Islet of Langerhans (tissue), 1 donor: Measurements from ENCODE around the gene TMEM114.
"Not testable (repeated sequence)": the region's sequence is repeated elsewhere in the genome, so short reads cannot be mapped to it uniquely, and the experiment has no call there.

ENCODE experiments used
- FAIRE-seq: peaks from one replicate; lab custom pipeline; 2011; peaks lifted over from hg19 to GRCh38; lab: Jason Lieb, UNC

The TMEM114 gene

DNA sequence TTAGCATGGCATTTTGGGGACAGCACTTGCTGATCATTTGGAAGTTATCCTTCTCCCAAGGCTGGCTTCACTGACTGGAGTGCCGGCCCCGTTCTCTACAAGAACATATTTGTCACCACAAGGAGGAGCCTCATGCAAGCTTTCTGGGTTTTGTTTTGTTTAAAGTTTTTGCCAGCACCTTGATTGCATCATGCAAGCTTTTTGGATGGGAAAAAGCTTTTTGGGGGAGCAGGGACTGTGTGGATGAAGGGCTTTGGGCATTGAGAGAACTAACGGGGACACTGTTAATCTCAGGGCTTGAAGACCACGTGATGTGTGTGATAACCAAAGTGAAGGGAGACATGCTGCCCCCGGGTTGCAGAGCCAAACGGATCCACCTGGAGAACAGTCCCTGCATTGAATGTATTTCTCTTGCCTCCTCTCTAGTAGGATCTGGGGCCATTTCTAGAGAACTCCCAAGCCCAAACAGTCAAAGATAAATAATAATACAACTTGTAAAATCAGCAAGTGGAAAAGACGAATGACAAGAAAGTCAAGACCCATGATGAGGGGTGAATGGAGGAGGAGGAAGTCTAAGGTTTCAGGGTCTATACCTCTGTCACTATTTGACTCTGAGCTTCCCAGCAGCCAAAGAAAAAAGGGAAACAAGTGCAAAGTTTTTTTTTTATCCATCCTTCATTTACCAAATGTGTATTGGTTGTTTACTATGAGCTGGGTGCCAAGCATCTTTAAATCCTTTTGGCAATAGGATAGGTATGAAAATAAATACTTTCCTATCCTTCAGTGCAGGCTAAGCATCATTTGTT lies 17.2 kb downstream of the TMEM114 start:
- FAIRE-seq: no peak

- no peak for FAIRE-seq
These were observed 18.0 kb downstream of the TMEM114 start for GRCh38 chr16:8572063-8572918.

DNA sequence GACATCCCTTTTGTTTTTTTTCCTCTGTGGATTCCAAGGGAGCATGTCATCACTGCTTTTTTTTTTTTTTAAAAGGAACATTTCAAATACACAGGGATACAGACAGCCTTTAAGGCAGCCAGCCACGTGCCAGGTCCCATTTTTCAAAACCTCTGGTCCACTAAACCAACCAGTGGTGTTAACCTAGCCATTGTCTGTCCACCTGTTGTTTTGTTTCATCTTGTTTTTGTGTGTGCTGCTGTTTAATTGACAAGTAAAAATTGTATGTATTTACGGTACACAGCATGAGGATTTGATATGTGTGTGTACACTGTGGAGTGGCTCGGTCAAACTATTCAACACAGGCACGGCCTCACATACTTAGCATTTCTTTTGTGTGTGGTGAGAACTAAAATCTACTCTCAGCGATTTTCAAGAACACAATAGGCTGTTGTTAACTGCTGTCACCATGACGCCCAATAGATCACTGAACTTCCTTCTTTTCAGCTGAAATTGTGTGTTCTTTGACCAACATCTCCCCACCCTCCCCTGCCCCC lies 19.2 kb downstream of the TMEM114 start:
- no peak for FAIRE-seq

- FAIRE-seq: not testable (repeated sequence)
These were observed 19.9 kb downstream of the TMEM114 start for GRCh38 chr16:8570393-8570792.

DNA sequence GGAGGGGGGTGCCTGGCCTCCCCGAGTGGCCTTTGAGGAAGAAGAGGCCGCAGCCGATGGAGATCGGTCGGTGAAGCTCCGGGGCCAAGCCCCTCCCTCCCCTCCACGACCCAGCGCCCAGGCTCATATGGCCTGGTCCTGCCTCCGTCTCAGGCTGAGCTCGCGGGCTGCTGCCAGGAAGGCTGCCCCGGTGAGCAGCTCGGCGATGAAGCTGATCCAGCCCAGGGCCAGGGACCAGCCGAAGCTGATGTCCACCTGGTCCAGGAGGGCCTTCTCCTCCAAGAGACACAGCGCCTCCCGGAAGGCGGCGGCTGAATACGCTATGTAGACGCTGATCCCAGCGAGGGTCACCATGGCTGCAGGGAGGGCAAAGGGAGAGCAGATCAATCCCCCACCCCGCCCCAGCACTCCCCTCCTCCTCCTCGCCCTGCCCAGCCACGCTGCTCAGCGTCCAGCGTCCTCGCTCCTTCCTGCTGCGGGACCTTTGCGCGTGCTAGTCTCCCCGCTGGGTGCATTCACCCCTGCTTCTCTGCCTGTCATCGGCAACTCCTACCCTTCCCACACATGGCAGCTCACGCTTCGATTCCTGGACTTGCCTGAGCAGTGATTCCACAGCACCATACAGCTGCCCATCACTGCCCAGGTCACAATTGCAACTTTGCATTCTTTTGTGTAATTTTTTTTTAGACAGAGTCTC lies 20.5 kb downstream of the TMEM114 start:
- no peak for FAIRE-seq

DNA sequence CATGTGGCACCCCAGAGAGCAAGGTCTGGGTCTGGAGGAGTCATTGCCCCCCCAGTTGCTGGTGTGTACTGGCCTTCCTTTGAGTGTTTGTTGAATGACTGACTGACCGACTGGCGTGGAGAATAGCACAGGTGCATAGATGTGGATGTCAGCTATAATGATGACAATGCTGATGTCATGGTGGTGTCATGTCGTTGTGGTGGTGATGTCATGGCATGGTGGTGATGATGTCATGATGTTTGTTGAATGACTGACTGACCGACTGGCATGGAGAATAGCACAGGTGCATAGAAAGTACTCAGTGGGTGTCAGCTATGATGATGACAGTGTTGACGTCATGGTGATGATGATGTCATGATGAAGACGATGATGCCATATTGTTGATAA lies 22.1 kb downstream of the TMEM114 start:
- no peak for FAIRE-seq

- FAIRE-seq: no peak
These were observed 22.7 kb downstream of the TMEM114 start for GRCh38 chr16:8567355-8568230.

DNA sequence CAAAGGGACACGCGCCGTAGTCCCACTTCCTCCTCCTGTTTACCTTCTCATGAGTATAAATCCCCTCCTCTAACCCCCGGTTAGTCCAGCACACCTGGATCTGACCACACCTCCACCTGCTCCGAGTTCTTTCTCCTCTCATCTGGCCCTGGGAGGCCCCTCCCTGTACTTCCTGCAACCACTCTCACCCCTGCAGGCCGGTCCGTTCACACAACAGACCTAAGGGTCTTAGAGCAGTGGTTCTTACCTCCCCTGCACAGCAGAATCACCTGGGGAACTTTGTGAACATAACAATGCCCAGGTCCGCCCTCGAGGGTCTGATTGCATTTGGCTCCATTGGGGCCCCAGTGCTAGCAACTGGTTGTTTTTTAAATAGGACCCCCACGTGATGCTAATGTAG lies 24.8 kb downstream of the TMEM114 start:
- FAIRE-seq: no peak

DNA sequence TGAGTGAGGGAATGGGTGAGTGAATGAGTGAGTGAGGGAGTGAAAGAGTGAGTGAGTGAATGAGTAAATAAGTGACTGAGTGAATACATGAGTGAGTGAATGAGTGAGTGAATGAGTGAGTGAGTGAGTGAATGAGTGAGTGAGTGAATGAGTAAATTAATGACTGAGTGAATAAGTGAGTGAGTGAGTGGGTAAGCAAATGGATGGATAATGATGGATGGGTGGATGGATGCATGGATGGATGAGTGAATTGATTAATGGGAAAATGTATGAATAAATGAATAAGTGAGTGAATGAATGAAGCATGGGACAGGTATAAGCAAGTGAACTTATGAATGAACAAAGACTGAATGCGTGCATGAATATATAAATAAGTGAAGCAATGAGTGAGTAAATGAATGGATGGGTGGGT lies 25.4 kb downstream of the TMEM114 start:
- FAIRE-seq: no peak

DNA sequence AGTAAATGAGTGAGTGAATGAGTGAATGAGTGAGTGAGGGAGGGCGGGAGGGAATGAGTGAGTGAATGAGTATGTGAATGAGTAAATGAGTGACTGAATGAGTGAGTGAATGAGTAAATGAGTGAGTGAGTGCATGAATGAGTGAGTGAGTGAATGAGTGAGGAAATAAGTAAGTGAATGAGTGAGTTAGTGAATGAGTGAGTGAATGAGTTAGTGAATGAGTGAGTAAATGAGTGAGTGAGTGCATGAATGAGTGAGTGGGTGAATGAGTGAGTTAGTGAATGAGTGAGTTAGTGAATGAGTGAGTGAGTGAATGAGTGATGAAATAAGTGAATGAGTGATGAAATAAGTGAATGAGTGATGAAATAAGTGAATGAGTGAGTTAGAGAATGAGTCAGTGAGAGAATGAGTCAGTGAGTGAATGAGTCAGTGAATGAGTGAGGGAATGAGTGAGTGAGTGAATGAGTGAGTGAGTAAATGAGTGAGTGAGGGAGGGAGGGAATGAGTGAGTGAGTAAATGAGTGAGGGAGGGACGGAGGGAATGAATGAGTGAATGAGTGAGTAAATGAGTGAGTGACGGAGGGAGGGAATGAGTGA lies 26.3 kb downstream of the TMEM114 start:
- not testable (repeated sequence) for FAIRE-seq

DNA sequence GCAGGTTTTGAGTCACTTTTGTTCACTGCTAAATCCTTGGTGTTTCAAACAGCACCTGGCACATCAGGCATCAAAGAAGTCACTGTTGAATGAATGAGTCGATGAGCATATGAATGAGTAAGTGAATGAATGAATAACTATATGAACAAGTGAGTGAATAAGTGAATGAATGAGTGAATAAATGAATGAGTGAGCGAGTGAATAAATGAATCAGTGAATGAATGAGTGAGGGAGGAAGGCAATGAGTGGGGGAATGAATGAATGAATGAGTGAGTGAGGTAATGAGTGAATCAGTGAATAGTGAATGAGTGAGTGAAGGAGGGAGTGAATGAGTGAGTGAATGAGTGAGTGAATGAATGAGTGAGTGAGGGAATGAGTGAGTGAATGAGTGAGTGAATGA lies 28.8 kb downstream of the TMEM114 start:
- no peak for FAIRE-seq

DNA sequence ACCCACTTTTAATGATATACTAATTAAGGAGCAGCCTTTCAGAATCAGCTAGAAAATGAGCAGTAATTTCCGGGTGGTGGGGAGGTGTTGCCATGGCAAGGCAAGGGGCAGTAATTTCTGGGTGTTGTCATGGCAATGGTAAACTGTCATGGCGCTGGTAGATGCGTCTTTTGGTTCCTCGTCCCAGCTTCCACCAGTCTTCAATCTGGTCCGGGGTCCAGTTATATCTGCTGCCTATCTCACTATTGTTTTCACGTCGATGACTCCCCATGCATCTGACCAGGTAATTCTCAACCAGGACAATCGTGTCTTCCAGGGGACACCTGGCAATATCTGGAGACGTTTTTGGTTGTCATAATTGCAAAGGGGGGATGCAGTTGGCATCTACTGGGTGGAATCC lies 34.9 kb downstream of the TMEM114 start:
- FAIRE-seq: no peak

DNA sequence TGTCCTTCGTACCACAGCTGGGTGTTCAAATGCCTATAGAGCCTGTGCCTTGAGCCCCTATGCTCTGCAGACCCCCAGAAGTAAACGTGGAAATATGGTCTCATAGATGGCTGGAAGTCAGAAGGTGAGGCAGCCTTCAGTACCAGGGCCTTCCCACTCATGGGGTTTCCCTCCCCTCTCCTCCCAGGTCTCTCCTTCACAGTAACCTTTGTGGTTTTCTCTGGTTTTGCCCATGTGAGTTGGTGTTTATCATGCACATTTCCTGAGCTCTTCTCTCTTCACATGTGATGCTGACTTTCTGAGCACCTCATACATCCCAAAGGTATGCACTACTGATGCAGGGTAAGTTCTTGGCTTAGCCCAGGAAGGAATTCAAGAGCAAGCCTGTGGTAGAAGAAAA lies 35.4 kb downstream of the TMEM114 start:
- no peak for FAIRE-seq

DNA sequence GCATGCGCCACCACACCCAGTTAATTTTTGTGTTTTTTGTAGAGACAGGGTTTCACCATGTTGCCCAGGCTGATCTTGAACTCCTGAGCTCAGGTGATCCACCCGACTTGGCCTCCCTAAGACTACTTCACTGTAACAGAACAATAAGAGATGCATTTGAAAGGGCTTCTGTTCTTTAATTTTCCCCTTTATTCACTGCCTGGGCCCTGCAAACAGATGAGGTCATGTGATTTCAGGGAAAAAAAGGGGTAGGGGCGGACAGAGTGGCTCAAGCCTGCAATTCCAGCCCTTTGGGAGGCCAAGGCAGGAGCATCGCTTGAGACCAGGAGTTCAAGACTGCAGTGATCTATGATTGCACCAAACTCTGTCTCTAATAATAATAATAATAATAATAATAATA lies 36.3 kb downstream of the TMEM114 start:
- no peak for FAIRE-seq

DNA sequence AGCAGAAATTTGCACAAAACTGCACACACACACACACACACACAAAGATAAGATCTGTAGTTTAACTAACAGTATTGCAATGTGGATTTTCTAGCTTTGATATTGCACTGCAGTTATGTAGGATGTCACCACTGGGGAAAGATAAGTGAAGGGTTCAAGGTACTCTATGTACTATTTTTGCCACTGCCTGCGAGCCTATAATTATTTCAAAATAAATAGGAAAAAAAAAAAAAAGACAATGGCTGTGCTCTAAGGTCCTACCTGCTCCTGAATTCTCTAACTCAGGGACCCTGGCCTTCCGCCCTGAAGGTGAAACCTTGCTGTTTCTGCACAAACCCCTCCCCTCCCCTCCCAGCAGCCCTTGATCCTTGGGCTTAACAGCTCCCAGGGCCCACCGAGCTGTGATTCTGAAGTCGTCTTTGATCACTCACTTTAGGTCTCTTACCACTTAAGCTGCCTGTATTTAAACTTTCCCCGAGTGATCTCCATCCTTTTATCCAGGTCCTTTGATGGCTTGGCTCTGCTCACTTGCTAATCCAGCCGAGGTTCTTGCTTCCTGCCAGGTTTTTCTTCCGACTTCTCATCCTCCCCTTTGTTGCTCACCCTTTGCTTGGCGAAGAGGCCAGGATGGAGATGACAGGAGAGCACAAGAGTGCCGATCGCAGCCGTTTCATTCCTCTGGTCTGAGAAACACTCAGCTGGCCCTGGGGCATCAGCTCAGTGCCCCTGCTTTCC lies 37.7 kb downstream of the TMEM114 start:
- no peak for FAIRE-seq

GRCh38 chr16:8551388-8552332 lies 38.7 kb downstream of the TMEM114 start:
- FAIRE-seq: no peak

DNA sequence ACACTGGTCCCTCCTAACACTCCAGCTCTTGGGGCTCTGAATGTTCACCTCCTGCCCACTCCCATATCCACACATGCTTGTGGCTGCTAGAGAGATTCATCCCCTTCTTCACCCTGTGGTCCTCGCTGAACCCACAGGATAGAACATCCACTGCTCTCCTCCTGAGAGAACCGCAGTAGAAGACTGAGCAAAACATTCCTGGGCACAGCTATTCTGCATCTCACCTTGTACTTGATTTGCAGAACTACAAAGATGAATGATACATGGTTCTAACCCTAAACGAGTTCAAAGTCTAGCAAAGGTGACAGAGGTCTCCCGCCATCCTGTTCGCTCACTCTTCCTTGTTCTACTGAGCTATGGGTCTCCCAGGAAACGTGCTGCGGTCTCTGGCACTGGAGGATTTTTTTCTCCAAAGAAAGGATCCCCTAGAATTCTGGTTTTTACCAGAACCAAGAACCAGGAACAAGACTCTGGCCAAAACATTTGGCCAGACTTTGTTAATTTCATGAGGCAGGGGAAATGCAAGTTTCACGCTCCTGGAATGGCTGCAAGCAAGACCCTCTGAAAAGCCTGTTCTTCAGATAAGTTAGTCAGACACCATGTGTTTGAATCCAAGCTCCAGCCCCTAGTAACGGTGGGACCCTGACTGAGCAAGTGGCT lies 39.5 kb downstream of the TMEM114 start:
- FAIRE-seq: no peak

DNA sequence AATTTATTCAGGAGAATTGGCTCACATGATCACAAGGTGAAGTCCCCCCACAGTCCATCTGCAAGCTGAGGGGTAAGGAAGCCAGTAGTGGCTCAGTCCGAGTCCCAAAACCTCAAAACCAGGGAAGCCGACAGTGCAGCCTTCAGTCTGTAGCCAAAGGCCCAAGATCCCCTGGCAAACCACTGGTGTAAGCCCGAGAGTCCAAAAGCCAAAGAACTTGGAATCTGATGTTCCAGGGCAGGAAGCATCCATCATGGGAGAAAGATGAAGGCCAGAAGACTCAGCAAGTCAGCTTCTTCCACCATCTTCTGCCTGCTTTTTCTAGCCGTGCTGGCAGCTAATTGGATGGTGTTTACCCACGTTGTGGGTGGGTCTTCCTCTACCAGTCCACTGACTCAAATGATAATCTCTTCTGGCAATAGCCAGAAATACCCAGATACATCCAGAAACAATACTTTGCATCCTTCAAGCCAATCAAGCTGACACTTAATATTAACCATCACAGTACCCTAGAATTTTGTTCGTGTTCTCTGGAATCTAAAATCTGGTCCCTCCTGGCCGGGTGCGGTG lies 40.4 kb downstream of the TMEM114 start:
- no peak for FAIRE-seq
